Omental fat pad (tissue), 4 donors: Measurements from ENCODE around the gene PNKD. TPM values are rescaled to one million over a fixed set of nuclear protein-coding genes. Genes with fewer than 3 reads are reported as not detected.
A peak's percentile ranks its signal among the peaks of the same experiment; 100 is the strongest.

Source experiments
- ATAC-seq: fragments of 150-250 bp; one replicate; pipeline ENCODE4 v1.9.1; 2016; ENCODE audit warnings: mild to moderate bottlenecking, moderate library complexity; ENCODE audit not compliant: low FRiP score
- DNase-seq: peaks from one replicate; pipeline ENCODE4 v3.0.0-alpha.2; 2019; ENCODE audit warnings: low spot score
- CTCF ChIP-seq, 3 donors: fragments of 450-650 bp; IDR thresholded peaks; one replicate each; pipeline ENCODE4 v1.5.1; 2016 to 2017; ENCODE audit warnings: antibody characterized with exemption in 3 of 3, mild to moderate bottlenecking in 3 of 3, moderate library complexity in 2 of 3
- total RNA-seq, 4 donors: library from RNA; depleted of rRNA; stranded (reverse); fragments of >200 nt; gene quantifications; one replicate each; pipeline ENCODE4 v1.1.0, GENCODE V29; 2016

The PNKD gene
- total RNA-seq, 4 donors from 2014 or later, result 25.5 to 38.0 (median 31.3) TPM

GRCh38 chr2:218322768-218323525 lies 52.6 kb downstream of the PNKD start:
- ATAC-seq, result peak; percentile 84
- no peak for TF ChIP-seq CTCF (IDR thresholded peaks at IDR 0.05)
- peak; percentile 42 for DNase-seq

- ATAC-seq (peak; percentile 61), DNase-seq (peak; percentile 35)
- no peak for TF ChIP-seq CTCF (IDR thresholded peaks at IDR 0.05)
These were observed 53.5 kb downstream of the PNKD start for GRCh38 chr2:218323526-218324472.

GRCh38 chr2:218325566-218326160 lies 55.3 kb downstream of the PNKD start:
- no peak for TF ChIP-seq CTCF (IDR thresholded peaks at IDR 0.05)
- ATAC-seq (no peak), DNase-seq (no peak)

- ATAC-seq (no peak), DNase-seq (no peak)
- no peak for TF ChIP-seq CTCF (IDR thresholded peaks at IDR 0.05)
These were observed 56.0 kb downstream of the PNKD start for GRCh38 chr2:218326315-218326714.

- ATAC-seq (no peak), DNase-seq (no peak)
- TF ChIP-seq CTCF (IDR thresholded peaks at IDR 0.05), result no peak
These were observed 57.3 kb downstream of the PNKD start for GRCh38 chr2:218327451-218328210.

GRCh38 chr2:218328294-218328693 lies 58.0 kb downstream of the PNKD start:
- no peak for TF ChIP-seq CTCF (IDR thresholded peaks at IDR 0.05)
- ATAC-seq (no peak), DNase-seq (no peak)
